OCI-LY7 (cell line): ENCODE results near the gene POLL. TPM values are rescaled to one million over a fixed set of nuclear protein-coding genes. Genes with fewer than 3 reads are reported as not detected.

Experiments used
- BruUV-seq: library from RNA; stranded (reverse); fragments of 400-500 nt; replicated peaks from 2 replicates; lab custom pipeline; 2021; lab: Mats Ljungman, UMichigan
- CTCF ChIA-PET: fragments of 300-600 bp; sonication (Branson Sonifier 250); formaldehyde crosslinking; loops from one replicate; lab custom pipeline; 2022; ENCODE audit warnings: antibody characterized with exemption; ENCODE audit not compliant: unreplicated experiment; lab: Charles Lee
- POLR2A ChIA-PET: fragments of 300-600 bp; sonication (Branson Sonifier 250); formaldehyde crosslinking; loops from one replicate; lab custom pipeline; 2022; ENCODE audit warnings: antibody characterized with exemption; lab: Charles Lee
- DNase-seq: peaks from one replicate; pipeline ENCODE4 v3.0.0-alpha.2; 2015; ENCODE audit warnings: low spot score
- H2AFZ ChIP-seq: fragments of 200-600 bp; sonication (generic), shearing (Covaris generic); 2 replicates; pipeline ENCODE4 v1.6.1; 2014; ENCODE audit warnings: mild to moderate bottlenecking, antibody characterized with exemption, low read length, moderate library complexity
- H3K27ac ChIP-seq: fragments of 200-600 bp; sonication (generic); 2 replicates; pipeline ENCODE4 v1.5.1; 2014; ENCODE audit warnings: mixed run types, low read depth, mild to moderate bottlenecking, moderate library complexity, low read length, inconsistent platforms; ENCODE audit not compliant: poor library complexity, severe bottlenecking
- H3K36me3 ChIP-seq: fragments of 200-600 bp; sonication (generic); 2 replicates; pipeline ENCODE4 v1.6.1; 2014; ENCODE audit warnings: mild to moderate bottlenecking, antibody characterized with exemption, low read length, moderate library complexity, mixed read lengths; ENCODE audit not compliant: insufficient read depth
- H3K4me1 ChIP-seq: fragments of 200-600 bp; sonication (generic); 2 replicates; pipeline ENCODE4 v1.5.1; 2014; ENCODE audit warnings: mild to moderate bottlenecking, low read length; ENCODE audit not compliant: insufficient read depth, poor library complexity, severe bottlenecking
- H3K4me2 ChIP-seq: fragments of 200-600 bp; sonication (generic); 2 replicates; pipeline ENCODE4 v1.6.1; 2014; ENCODE audit warnings: mild to moderate bottlenecking, low read length
- H3K4me3 ChIP-seq: fragments of 200-600 bp; sonication (generic); 2 replicates; pipeline ENCODE4 v1.5.1; 2014; ENCODE audit warnings: mild to moderate bottlenecking, low read depth, low read length; ENCODE audit not compliant: poor library complexity, severe bottlenecking
- H3K79me2 ChIP-seq: fragments of 200-600 bp; sonication (generic); 2 replicates; pipeline ENCODE4 v1.6.1; 2016; ENCODE audit warnings: low read depth, mild to moderate bottlenecking, low read length, moderate library complexity, mixed read lengths; ENCODE audit not compliant: insufficient read depth
- H3K9me2 ChIP-seq: fragments of 200-600 bp; sonication (generic); 2 replicates; pipeline ENCODE4 v1.6.1; 2016; ENCODE audit warnings: mild to moderate bottlenecking, low read length, mixed read lengths; ENCODE audit not compliant: insufficient read depth
- H3K9me3 ChIP-seq: fragments of 200-600 bp; sonication (generic); 2 replicates; pipeline ENCODE4 v1.6.1; 2014; ENCODE audit warnings: mild to moderate bottlenecking, mixed run types, low read length, mixed read lengths
- H4K20me1 ChIP-seq: fragments of 200-600 bp; sonication (generic); 2 replicates; pipeline ENCODE4 v1.6.1; 2014; ENCODE audit warnings: mild to moderate bottlenecking, antibody characterized with exemption, low read length, moderate library complexity, mixed read lengths; ENCODE audit not compliant: insufficient read depth
- EZH2phosphoT487 ChIP-seq: fragments of 200-600 bp; sonication (generic); IDR thresholded peaks from 2 replicates; pipeline ENCODE4 v1.6.1; 2018; ENCODE audit warnings: low read depth, borderline replicate concordance, mild to moderate bottlenecking, mixed run types, antibody characterized with exemption, low read length, moderate library complexity, mixed read lengths
- intact Hi-C: fragments of 100-400 bp; cut with micrococcal nuclease; formaldehyde crosslinking; loops from one replicate; pipeline ENCODE4 v1.10.0; 2022; ENCODE audit not compliant: unreplicated experiment
- total RNA-seq, 2 experiments: library from RNA; depleted of rRNA in 1 of 2; stranded (reverse); fragments of >200 nt in 1 of 2; shearing (Covaris generic) in 1 of 2; gene quantifications; 2 replicates each; pipeline ENCODE4 v1.2.3, GENCODE V29; 2014 to 2022
- TF ChIP-seq, protein P1 (sequence below): fragments of 200-600 bp; sonication (generic); conservative IDR thresholded peaks from 2 replicates; pipeline ENCODE4 v1.5.1; 2014; ENCODE audit warnings: mild to moderate bottlenecking, antibody characterized with exemption, low read length, moderate library complexity, mixed read lengths

POLL gene
- total RNA-seq, 2 experiments from 2014 or later: 22.0 to 34.0 TPM

DNA sequence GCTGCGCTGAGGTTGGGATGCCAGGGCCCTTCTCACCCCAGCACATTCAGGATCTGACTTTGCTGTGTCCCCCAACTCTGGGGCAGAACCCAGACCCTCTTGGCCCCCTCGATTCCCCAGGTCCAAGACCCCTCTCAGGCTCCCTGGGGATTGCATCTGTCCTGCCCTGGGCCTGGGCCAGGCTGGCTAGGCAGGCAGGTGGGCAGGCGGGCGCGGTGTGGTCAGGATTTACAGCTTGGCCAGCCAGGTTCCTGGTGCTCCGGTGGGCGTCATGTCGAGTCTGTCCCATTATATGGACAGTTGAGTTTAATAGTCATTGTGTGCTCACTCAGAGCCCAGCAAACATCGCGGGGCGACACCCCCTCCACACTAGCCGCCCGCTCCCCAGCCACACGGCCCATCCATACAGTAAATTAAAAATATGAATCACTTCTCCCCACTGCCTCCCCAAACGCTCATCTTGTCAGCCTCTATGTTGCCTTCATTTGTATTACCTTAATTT is 23.5 kb downstream of the POLL start:
- no peaks in the 10 kb centered on the region for H4K20me1 ChIP-seq
- intact Hi-C loops: no loop called here
- no peaks in the 10 kb centered on the region for H3K9me3 ChIP-seq
- no peaks in the 10 kb centered on the region for H3K9me2 ChIP-seq
- H3K4me2 ChIP-seq: no peak overlapping the region
- H2AFZ ChIP-seq: no peak overlapping the region
- no peak overlapping the region for H3K27ac ChIP-seq
- no TSS peak for BruUV-seq
- CTCF ChIA-PET: no interaction called here
- H3K79me2 ChIP-seq: no peaks in the 10 kb centered on the region
- H3K4me3 ChIP-seq: no peak overlapping the region
- peaks cover 1% of the 10 kb centered on the region for H3K4me1 ChIP-seq
- no peaks in the 10 kb centered on the region for H3K36me3 ChIP-seq
- TF ChIP-seq EZH2phosphoT487: no peak
- TF ChIP-seq, protein P1, sequence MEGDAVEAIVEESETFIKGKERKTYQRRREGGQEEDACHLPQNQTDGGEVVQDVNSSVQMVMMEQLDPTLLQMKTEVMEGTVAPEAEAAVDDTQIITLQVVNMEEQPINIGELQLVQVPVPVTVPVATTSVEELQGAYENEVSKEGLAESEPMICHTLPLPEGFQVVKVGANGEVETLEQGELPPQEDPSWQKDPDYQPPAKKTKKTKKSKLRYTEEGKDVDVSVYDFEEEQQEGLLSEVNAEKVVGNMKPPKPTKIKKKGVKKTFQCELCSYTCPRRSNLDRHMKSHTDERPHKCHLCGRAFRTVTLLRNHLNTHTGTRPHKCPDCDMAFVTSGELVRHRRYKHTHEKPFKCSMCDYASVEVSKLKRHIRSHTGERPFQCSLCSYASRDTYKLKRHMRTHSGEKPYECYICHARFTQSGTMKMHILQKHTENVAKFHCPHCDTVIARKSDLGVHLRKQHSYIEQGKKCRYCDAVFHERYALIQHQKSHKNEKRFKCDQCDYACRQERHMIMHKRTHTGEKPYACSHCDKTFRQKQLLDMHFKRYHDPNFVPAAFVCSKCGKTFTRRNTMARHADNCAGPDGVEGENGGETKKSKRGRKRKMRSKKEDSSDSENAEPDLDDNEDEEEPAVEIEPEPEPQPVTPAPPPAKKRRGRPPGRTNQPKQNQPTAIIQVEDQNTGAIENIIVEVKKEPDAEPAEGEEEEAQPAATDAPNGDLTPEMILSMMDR: no peak
- DNase-seq: no peak
- POLR2A ChIA-PET: no interaction called here

DNA sequence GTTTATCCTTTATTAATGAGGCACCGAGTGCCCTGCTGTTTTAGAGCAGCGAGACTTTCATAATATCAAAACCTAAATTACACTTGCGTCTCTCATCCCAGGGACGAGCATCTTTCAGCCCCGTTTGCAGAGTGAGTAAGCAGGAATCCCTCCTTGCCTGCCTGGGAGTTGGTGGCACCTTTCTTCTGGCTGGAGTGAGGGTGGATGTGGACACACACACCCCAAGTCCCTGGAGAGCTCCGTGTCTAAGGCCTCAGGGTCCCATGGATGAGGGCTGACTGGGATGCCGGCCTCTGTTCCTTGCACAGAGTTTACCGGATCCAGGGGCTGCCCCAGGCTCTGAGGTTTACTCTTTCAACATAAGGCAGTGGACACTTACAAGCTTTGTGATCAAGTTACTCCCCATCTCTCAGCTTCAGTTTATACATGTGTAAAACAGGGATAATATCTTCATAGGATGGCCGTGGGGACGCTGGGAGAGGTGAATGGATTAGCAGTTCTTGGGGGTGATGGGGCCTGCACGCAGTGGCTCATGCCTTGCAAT is 24.5 kb downstream of the POLL start:
- intact Hi-C loops: no loop called here
- H2AFZ ChIP-seq: no peak overlapping the region
- no peak overlapping the region for H3K27ac ChIP-seq
- ChIA-PET POLR2A (no interaction called here), CTCF (no interaction called here)
- no peaks in the 10 kb centered on the region for H3K9me2 ChIP-seq
- H3K79me2 ChIP-seq: no peaks in the 10 kb centered on the region
- no peak for TF ChIP-seq EZH2phosphoT487
- TF ChIP-seq, protein P1: no peak
- no peaks in the 10 kb centered on the region for H4K20me1 ChIP-seq
- no TSS peak for BruUV-seq
- no peaks in the 10 kb centered on the region for H3K9me3 ChIP-seq
- DNase-seq: no peak
- H3K4me2 ChIP-seq: no peak overlapping the region
- H3K4me1 ChIP-seq: no peaks in the 10 kb centered on the region
- H3K4me3 ChIP-seq: no peak overlapping the region
- H3K36me3 ChIP-seq: no peaks in the 10 kb centered on the region

DNA sequence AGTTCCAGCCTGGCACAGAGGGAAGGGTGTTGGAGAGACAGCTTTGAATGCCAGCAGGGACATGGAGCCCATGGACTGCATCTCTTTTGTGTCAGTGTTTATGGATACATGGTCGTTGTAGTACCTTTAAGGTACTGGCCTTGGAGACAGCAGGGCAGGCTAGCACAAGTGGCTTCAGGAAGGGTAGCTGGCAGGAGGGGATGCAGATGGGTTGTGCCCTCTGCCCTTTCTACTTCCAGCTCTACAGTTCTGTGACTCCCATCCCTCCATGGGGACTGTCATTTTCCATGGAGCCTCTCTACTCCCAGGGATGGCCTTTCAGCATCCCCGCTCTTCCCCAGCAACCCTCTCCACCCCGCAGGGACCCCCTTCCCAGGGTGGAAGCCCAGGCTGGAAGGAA is 25.1 kb downstream of the POLL start:
- ChIA-PET POLR2A (no interaction called here), CTCF (no interaction called here)
- H3K4me3 ChIP-seq: no peak overlapping the region
- H3K27ac ChIP-seq: no peak overlapping the region
- H3K9me3 ChIP-seq: no peaks in the 10 kb centered on the region
- H3K36me3 ChIP-seq: no peaks in the 10 kb centered on the region
- no peak overlapping the region for H3K4me2 ChIP-seq
- H3K9me2 ChIP-seq: no peaks in the 10 kb centered on the region
- TF ChIP-seq, protein P1: no peak
- no peak for TF ChIP-seq EZH2phosphoT487
- intact Hi-C loops: no loop called here
- no TSS peak for BruUV-seq
- no peak overlapping the region for H2AFZ ChIP-seq
- no peak for DNase-seq
- H3K79me2 ChIP-seq: no peaks in the 10 kb centered on the region
- H4K20me1 ChIP-seq: no peaks in the 10 kb centered on the region
- H3K4me1 ChIP-seq: no peaks in the 10 kb centered on the region
